GM19193 (cell line): ENCODE results near the gene GPR22.

Experiments
- POLR2A ChIP-seq: IDR thresholded peaks from 4 replicates; pipeline ENCODE4 v1.6.1; 2011; ENCODE audit not compliant: insufficient read depth, insufficient read length; ENCODE audit errors: extremely low read depth

The GPR22 gene, protein sequence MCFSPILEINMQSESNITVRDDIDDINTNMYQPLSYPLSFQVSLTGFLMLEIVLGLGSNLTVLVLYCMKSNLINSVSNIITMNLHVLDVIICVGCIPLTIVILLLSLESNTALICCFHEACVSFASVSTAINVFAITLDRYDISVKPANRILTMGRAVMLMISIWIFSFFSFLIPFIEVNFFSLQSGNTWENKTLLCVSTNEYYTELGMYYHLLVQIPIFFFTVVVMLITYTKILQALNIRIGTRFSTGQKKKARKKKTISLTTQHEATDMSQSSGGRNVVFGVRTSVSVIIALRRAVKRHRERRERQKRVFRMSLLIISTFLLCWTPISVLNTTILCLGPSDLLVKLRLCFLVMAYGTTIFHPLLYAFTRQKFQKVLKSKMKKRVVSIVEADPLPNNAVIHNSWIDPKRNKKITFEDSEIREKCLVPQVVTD

DNA sequence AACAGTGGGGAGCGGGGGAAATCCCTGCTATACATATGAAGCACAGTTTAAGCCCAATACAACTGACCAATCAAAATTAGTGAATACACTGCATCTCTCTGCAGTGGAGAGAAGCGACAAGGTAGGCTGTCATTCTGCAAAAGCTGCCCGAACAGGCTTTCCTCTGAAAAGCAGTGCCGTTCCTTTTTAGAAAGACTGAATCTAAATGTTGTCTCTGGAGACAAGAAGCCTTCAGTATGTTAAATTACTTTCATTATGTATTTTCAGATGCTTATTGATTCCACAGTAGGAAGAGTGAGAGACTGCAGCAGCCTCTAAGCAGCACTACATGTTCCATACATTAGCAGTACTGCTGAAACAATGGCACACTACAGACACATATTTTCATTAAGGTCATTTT, at the start of gene GPR22:
Gene GPR22, plus strand, starts transcription at position 129 of the 400 bp plus-strand sequence. CDS start 4,004 bp downstream, outside the sequence.
- no peak for TF ChIP-seq POLR2A

DNA sequence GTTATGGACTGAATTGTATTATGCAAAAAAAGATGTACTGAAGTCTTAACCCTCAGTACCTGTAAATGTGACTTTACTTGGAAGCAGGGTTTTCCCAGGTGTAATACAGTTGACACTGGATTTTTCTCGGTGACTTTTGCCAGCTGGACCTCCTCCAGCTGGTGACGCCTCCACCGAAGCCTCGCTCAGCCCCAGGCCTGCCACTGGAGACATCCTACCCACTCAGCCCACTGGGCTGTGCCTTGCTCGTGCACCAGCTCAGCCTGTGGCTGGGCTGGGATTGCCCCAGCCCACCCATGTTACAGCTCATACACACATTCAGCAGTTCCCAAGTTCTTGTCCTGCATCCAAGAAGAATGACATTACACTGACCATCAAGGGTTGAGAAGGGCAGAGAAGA, 42.4 kb upstream of the GPR22 start:
- TF ChIP-seq POLR2A: no peak

DNA sequence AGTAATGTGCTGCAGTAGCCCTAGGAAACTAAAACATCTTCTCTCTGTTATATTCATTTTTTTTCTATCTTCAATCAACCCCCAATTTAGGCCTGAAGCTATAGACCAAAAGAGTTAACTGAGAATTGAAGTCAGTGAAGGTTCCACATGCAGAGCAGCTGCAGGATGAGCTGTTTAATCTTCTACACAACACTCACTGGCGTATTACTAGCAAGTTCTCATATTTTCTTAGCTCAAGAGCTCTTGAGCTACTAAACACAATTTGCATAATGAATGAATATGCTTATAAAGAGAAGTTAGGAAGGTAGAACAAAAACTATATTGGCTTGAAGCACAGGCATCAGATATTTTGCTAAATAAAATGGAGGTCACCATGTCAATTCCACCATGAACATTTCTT, 41.2 kb upstream of the GPR22 start:
- no peak for TF ChIP-seq POLR2A

DNA sequence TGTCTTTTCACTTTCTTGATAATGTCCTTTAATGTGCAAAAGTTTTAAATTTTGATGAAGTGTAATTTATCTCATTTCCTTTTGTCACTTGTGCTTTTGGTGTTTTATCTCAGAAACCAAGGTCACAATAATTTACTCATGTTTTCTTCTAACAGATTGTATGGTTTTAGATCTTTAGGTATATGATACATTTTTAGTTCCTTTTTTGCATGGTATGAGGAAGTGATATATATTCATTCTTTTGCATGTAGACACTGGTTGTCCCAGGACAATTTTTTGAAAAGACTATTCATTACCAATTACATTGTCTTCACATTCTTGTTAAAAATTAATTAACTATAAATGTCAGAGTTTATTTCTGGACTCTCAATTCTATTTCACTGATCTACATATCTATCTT, 39.8 kb upstream of the GPR22 start:
- TF ChIP-seq POLR2A: no peak

DNA sequence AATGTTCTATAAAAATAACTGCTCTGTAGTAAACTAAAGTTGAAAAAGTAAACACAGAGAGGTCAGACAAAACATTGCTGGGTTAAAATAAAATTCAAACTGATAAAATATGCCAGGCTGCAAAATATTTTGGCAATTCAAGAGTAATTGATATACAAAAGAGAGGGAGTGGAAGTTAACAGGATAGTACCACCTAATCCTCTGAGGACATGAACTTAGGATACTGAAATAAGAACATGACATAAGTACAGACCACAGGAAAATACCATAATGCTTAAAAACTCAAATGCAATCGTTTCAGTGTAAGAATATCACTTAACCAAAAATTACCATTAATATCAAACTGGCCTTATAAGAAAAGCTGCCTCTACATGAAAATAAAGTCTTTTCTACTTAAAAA, 37.6 kb upstream of the GPR22 start:
- TF ChIP-seq POLR2A: no peak

DNA sequence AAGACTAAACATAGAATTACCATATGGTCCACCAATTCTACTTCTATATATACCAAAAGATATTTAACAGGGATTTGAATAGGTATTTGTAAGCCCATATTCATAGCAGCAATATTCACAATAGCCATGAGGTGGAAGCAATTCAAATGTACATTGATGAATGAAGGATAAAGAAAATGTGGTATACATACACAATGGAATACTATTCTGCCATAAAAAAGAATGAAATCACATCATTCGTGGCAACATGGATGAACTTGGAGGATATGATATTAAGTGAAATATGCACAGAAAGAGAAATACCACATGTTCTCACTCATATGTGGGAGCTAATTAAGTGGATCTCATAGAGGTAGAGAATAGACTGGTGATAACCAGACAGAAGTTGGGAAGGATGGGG, 34.1 kb upstream of the GPR22 start:
- TF ChIP-seq POLR2A: no peak

DNA sequence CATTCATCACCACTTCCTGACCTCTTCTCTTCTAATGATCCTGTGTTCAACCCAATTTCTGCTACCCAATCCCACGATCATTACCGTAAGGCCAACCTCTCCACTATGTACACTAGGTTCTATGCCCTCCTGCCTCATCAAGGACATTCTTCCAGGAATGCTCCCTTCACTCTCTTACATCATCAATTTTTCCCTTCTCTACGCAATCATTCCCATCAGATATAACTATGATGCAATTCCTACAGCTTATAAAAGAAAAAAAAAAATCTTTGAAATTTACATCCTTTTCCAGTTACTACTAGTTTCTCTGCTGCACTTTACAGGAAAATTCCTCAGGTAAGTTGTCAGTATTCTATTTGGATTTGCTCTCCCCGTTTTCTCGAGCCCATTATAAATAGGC, 30.8 kb upstream of the GPR22 start:
- no peak for TF ChIP-seq POLR2A

DNA sequence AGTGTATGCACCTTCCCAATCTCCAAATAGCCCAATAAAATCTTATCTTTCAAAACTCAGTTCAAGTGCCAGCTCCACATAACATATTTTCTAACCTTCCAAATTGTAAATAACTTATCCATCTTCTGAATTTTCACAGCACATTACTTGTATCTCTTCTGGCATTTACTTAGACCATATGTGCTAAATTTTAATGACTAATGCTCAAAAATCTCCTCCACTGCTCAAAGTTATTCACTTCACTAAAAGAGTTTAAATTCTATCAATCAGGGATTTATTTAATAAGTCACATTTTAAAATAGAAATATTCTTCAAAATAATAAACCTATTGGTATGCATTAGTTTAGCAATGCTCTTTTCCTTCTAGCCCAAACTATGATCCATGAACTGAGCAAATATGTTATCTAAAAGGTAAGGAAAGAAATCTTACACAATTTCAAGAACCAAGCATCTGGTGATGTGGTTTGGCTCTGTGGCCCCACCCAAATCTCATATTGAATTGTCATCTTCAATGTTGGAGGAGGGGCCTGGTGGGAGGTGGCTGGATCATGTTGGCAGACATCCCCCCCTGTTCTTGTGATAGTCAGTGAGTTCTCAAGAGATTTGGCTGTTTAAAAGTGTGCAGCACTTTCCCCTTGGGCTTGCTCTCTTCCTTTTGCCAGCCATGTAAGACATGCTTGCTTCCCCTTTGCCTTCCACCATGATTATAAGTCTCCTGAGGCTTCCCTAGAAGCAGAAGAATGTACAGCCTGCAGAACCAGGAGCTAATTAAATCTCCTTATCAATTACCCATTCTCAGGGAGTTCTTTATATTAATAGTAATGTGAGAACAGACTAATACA, 28.1 kb upstream of the GPR22 start:
- no peak for TF ChIP-seq POLR2A

DNA sequence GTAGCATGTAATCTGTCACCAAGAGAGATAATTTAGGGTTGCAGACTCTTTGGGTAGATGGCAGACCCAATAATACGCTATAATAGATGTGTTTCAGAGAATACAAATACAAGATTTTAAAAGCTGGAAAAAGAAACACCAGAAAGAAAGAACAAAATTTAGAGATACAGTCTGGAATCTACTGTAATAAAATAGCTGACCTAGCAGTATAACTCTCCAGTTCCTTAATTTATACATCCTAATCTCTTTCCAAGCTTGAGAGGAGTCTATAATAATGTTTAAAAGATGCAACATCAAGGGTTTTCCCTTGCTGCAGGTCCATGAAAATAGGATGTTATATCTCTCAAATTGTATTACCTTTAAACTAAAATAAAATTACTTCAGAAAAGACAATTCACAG, 27.2 kb upstream of the GPR22 start:
- TF ChIP-seq POLR2A: no peak

DNA sequence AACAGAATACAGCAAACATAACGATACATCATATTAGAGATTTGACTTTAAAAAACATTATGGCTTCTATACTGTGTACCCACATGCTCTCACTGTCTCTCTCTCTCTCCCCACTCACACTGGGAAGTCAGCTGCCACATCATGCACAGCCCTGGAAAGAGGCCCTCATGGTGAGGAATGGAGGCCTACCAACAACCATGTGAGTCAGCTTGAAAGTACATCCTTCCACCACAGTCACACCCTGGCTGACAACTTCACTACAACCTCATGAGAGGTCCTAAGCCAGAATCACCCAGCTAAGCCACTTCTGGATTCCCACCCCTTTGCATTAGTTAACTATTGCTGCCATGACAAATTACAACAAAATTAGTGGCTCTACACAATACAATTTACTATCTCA, 23.3 kb upstream of the GPR22 start:
- no peak for TF ChIP-seq POLR2A

DNA sequence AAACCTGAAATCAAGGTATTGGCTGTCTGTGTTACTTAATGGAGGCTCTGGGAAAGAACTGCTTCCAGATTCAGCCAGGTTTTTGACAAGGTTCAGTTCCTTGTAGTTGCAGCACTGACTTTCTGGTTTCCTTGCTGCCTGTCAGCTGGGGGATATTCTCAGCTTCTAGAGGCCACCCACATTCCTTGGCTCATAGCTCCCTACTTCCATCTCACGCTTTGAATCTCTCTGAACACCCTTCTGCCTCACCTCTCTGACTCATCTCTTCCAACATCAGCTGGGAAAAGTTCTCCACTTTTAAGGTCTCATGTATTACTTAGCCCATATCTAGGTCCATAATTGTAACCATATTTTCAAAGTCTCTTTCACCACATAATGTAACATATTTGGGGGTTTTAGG, 22.9 kb upstream of the GPR22 start:
- TF ChIP-seq POLR2A: no peak

DNA sequence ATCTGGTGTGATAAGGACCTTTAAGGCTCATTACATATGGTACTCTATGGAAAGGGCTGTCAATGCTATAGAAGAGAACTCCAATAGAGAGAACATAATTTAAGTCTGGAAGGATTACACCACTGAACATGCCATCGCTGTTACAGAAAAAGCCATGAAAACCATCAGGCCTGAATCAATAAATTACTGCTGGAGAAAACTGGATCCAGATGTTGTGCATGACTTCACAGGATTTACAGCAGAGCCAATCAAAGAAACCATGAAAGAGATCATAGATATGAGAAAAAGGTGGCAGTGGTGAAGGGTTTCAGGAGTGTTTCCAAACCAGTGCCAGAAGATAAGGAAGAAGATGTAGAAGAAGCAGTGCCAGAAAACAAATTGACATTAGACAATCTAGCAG, 18.9 kb upstream of the GPR22 start:
- no peak for TF ChIP-seq POLR2A

DNA sequence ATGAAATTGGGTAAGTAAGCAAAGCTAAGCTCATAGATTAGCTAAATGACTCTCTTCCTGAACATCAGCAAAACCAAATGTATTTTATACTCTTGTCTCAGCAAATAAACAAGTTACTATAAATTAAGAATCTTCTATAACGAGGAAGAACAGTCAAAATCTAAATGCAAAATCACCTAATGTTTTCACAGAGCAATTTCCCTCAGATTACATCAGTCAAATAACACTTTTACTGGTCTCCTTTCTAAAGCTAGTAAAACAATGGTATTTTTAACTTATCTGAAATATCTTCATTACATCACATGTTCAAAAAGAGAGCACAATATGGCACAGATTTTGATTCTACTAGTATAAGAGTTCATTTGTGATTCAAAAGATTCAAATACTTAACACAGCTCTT, 16.5 kb upstream of the GPR22 start:
- TF ChIP-seq POLR2A: no peak

DNA sequence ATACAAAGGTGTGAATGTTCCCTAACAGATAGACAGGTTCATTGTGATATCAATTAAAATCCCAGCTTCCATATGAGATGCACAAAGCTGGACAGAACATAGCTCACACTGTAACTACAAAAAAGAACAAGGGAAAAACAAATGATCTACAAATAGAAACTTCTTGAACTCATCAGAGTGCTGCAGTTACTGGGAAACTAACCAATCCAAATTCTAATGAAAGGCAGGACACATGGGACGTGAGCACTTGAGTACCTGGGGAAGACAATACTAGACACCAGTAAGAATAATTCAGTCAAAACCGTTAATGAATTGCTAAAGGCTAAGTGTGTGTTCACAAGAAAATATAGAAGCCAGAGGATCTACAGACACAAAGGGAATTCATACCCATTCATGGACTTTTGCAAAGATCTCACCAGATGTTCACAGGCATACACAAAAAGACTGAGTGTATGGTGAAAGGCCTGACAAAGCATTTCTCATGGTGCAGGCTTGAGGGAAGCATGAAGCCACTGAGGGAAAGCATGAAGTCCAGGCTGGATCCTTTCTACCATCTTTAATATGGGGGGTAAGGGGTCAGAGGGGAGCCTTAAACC, 7.8 kb upstream of the GPR22 start:
- TF ChIP-seq POLR2A: no peak
